GM10847 (cell line): ENCODE results near the gene DIP2B.

Source experiments
- POLR2A ChIP-seq: IDR thresholded peaks from 2 replicates; pipeline ENCODE4 v1.6.1; 2011; ENCODE audit not compliant: insufficient read length; ENCODE audit errors: extremely low read depth

The DIP2B gene

DNA sequence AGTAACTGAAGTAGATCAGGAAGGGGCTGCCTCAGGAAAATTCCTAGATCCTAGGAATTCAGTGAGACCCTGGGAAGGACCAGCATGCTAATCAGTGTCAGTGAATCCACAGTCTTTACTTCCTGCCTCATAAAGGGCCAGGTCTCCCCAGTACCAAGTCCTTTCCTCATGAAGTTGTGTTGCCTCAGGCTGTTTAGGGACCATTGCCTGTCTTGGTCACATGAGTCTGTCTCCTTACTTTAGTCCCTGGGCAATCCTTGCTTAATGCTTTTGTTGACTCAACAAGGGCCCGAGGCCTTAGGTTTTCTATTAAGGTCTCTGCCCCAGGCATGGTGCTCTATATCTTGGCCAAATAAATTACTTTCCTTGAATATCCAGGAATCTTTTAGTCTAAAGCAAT, 243.0 kb downstream of the DIP2B start:
- no peak for TF ChIP-seq POLR2A

- TF ChIP-seq POLR2A = no peak
Measured at GRCh38 chr12:50749459-50749882, 244.7 kb downstream of the DIP2B start.

DNA sequence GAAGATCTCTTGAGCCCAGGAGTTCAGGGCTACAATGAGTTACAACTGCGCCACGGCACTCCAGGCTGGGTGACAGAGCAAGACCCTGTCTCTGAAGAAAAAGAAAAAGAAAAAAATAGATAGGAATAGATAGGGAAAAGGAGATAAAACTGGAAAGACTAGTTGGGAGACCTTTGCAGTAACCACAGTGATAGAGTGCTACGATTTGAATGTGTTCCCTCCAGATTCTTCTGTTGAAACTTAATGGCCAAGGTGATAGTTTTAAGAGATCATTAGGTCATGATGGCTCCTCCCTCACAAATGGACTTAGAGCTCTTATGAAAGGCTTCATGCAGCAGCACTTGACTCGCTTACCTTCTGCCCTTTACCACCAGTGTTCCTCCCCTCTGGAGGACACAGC, 245.6 kb downstream of the DIP2B start:
- no peak for TF ChIP-seq POLR2A

DNA sequence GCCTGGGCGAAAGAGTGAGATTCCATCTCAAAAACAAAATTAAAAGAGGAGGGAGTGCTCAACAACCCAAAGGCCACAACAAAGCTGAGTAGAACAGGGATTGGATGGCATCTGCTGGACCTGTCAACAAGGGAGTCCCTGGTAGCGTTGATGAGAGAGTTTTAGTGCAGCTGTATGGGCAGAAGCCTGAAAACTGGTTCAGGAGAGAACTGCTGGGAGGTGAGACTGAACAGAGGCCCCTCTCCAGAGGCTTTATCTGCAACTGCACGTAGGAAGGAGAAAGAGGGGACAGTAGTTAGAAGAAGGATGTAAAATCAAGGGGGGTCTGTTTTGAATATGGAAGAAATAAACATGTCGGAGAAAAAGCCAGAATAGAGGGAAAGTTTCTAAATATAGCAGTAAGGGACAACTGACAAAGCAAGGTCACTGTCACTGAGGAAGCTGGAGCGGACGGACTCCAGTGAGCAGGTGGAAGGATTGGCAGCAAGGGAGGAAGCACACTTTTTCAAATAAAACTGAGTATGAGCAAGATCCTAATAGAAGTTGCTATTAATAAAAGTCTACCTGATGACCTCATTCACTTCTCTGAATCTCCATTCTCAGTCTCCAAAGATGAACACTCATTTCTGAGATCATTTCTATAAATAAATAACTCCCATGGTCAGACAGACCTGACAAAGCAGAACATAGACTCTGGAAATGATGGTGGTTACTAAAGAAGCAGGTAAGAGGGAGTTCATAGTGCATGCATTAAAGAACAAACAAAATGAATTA, 247.3 kb downstream of the DIP2B start:
- TF ChIP-seq POLR2A = no peak

- TF ChIP-seq POLR2A = no peak
Measured at GRCh38 chr12:50753232-50753769, 248.5 kb downstream of the DIP2B start.

DNA sequence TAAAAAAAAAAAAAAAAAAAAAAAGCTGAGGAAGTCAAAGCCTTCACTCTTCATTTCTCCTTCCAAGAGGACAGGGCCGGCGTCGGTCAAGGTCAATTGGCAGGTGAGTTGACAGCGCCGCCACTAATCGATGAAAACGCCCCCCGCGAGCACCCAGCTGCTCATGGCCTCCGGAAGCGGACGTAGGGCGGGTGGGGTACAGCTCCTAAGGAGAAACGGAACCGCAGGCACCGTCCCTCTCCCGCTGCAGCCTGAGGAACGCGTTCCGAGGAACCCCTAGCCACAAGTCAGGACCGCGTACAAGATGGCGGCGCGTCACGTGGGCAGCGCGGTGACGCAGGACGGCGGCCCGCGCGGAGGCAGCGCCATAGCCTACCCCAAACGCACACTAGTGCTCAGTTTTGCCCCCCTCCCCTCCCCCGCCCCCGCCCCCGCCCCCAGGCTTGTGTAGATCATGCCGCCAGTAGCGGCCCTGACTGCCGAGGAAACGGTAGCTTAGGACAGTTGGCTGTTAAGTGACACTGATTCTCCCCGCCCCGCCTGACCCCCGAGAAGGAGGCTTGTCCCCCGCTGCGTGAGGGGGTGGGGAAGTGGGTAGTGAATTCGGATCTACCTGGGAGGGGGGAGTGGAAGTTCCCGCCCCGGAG, 259.0 kb downstream of the DIP2B start, which contains the start of gene ATF1:
Gene ATF1 (plus strand): TSS at position 463 of the 647 bp plus-strand sequence. CDS start 16,045 bp downstream, outside the sequence.
- peak; percentile 89 for TF ChIP-seq POLR2A

- no peak for TF ChIP-seq POLR2A
Measured at GRCh38 chr12:50764286-50765094, 259.7 kb downstream of the DIP2B start.

GRCh38 chr12:50765095-50765911, 260.5 kb downstream of the DIP2B start:
- no peak for TF ChIP-seq POLR2A

- no peak for TF ChIP-seq POLR2A
Measured at GRCh38 chr12:50768391-50768790, 263.6 kb downstream of the DIP2B start.

GRCh38 chr12:50771409-50771808, 266.6 kb downstream of the DIP2B start:
- TF ChIP-seq POLR2A = no peak

GRCh38 chr12:50772470-50772869, 267.7 kb downstream of the DIP2B start:
- TF ChIP-seq POLR2A = no peak

DNA sequence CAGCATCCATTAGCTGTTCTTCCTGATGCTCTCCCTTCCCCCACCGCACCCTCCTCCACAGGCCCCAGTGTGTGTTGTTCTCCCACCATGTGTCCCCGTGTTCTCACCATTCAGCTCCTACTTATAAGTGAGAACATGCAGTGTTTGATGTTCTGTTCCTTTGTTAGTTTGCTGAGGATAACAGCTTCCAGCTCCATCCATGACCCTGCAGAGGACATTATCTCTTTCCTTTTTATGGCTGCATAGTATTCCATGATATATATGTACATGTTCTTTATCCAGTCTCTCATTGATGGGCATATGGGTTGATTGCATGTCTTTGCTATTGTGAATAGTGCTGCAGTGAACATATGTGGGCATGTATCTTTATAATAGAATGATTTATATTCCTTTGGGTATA, 268.1 kb downstream of the DIP2B start:
- TF ChIP-seq POLR2A = no peak

DNA sequence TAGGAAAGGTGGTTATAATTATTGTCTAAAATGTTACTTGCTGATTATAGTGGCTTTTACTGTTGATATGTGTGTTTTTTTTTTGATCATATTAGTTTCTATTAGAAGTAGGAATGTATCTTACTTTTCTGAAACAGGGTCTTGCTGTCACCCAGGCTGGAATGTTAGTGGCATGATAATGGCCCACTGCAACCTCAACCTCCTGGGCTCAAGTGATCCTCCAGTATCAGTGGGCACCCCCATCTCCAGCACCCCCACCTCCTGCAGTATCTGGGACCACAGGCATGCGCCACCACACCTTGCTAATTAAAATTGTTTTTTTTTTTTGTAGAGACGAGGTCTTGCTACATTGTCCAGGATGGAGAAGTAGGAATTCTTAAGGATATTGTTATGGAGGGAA, 270.5 kb downstream of the DIP2B start:
- no peak for TF ChIP-seq POLR2A

DNA sequence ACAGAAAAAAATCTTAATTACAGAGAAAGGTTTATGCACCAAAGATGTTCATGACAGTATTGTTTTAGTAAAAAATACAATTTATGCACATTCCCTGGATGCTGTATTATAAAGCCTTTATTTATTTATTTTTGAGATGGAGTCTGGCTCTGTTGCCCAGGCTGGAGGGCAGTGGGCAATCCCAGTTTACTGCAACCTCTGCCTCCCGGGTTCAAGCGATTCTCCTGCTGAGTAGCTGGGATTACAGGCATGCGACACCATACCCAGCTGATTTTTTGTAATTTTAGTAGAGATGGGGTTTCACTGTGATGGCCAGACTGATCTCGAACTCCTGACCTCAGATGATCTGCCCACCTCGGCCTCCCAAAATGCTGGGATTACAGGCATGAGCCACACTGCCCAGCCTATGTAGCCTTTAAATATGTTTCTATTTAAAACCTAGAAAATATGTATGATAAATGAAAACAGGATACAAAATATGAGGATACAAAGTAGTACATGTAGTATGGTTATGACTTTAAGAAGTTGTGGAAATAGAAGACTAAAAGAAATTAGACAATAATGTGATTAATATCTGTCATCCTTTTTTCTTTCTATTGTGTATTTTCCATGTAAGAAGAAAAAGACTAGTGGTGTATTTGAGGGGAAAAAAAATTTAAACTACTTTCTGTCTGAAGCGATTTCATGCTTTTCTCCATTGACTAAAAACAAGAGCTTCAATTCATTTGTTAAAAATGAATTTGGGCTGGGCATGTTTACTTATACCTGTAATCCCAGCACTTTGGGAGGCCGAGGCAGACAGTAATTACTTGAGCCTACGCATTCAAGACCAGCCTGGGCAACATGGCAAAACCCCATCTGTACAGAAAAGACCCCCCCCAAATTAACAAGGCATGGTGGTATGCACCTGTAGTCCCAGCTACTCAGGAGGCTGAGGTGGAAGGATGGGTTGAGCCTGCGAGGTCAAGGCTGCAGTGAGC, 272.3 kb downstream of the DIP2B start:
- no peak for TF ChIP-seq POLR2A
